ENCODE measurements around the gene ITGB4. TPM values are rescaled to one million over a fixed set of nuclear protein-coding genes. Genes with fewer than 3 reads are reported as not detected.

ITGB4 gene
- total and polyA plus RNA-seq, 2 of the 13 experiments (the other 11 are each of a cell fraction or from before 2014, with no cell fraction given), result 6.9 to 14.5 TPM

DNA sequence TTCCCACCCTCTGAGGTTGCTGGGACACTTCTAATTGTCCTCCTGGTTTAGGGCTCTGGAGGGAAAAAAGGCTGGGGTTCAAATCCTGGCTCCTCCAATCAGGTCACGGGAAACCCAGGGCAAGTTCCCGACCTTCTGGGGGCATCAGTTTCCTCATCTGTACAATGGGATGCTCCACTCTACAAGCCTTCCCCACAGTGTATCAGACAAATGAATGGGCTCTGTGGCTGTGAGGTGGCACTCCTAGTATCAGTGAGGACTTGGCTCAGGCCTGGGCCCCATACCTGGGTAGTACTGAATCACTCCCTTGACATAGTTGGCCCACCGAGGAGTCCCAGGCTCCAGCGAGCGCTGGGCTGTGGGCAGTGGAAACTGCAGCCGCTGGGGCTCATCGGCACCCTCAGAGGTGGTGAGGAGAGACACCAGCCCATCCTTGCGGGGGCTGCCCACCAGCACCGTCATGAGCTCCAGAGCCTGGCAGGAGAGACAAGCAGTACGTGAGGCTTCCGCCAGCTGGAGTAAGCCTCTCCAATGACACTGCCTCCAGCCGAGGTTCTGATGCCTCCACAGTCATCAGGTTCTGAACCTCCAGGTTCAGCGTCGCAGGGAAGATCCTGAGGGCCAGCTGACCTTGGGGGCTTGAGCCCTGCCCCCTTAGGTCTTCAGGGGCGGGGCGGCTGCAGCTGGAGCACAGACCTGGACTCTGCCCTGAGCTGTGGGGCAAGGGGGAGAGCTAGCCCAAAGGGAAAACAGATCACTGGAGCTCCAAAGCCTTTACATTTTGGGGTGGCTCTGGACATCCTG, 42.6 kb downstream of the ITGB4 start (continued):
- TF ChIP-seq, protein P1, sequence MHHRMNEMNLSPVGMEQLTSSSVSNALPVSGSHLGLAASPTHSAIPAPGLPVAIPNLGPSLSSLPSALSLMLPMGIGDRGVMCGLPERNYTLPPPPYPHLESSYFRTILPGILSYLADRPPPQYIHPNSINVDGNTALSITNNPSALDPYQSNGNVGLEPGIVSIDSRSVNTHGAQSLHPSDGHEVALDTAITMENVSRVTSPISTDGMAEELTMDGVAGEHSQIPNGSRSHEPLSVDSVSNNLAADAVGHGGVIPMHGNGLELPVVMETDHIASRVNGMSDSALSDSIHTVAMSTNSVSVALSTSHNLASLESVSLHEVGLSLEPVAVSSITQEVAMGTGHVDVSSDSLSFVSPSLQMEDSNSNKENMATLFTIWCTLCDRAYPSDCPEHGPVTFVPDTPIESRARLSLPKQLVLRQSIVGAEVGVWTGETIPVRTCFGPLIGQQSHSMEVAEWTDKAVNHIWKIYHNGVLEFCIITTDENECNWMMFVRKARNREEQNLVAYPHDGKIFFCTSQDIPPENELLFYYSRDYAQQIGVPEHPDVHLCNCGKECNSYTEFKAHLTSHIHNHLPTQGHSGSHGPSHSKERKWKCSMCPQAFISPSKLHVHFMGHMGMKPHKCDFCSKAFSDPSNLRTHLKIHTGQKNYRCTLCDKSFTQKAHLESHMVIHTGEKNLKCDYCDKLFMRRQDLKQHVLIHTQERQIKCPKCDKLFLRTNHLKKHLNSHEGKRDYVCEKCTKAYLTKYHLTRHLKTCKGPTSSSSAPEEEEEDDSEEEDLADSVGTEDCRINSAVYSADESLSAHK (CRISPR knock-in tag; IDR thresholded peaks at IDR 0.05; ENCODE audit: borderline replicate concordance), result no peak
- TF ChIP-seq ZFP82 (CRISPR knock-in tag; IDR thresholded peaks at IDR 0.05; ENCODE audit: borderline replicate concordance) (peak; percentile 49; the same call in 1 of the 2 replicates), ATF6 (CRISPR knock-in tag; conservative IDR thresholded peaks at IDR 0.05) (peak; percentile 85; the same call in 1 of the 2 replicates), RFXAP (CRISPR knock-in tag; IDR thresholded peaks at IDR 0.05; ENCODE audit: borderline replicate concordance) (peak; percentile 72; the same call in 1 of the 2 replicates), HCFC1 (IDR thresholded peaks at IDR 0.05; ENCODE audit: low read depth, low read length) (no peak), ZNF121 (CRISPR knock-in tag; IDR thresholded peaks at IDR 0.05) (no peak), PHF20 (CRISPR knock-in tag; IDR thresholded peaks at IDR 0.05) (no peak), ATF2 (CRISPR knock-in tag; IDR thresholded peaks at IDR 0.05) (peak; percentile 86; the same call in 1 of the 2 replicates), ADNP (CRISPR knock-in tag; IDR thresholded peaks at IDR 0.05) (no peak), ARID2 (CRISPR knock-in tag; IDR thresholded peaks at IDR 0.05; ENCODE audit: borderline replicate concordance) (no peak), ELK4 (CRISPR knock-in tag; IDR thresholded peaks at IDR 0.05; ENCODE audit: borderline replicate concordance) (no peak), ZFAT (CRISPR knock-in tag; conservative IDR thresholded peaks at IDR 0.05) (0 out of 2 replicates have a peak, but pooled peaks have one; percentile 16), ZNF230 (CRISPR knock-in tag; IDR thresholded peaks at IDR 0.05) (peak; percentile 64; the same call in 1 of the 2 replicates), ZNF746 (CRISPR knock-in tag; IDR thresholded peaks at IDR 0.05) (no peak), SALL1 (CRISPR knock-in tag; IDR thresholded peaks at IDR 0.05) (peak; percentile 89; the same call in 1 of the 2 replicates), SP1 (IDR thresholded peaks at IDR 0.05) (no peak), SP1 (CRISPR knock-in tag; IDR thresholded peaks at IDR 0.05) (peak; percentile 61), NR2F2 (IDR thresholded peaks at IDR 0.05; ENCODE audit: borderline replicate concordance, low read depth) (peak; percentile 63; the same call in 1 of the 2 replicates), USF2 (IDR thresholded peaks at IDR 0.05; ENCODE audit: low read depth, low read length) (no peak), USF2 (CRISPR knock-in tag; IDR thresholded peaks at IDR 0.05; ENCODE audit: borderline replicate concordance) (no peak), ZNF331 (CRISPR knock-in tag; IDR thresholded peaks at IDR 0.05) (peak; percentile 69; the same call in 1 of the 2 replicates)
